Endothelial cell of umbilical vein (primary cell): ENCODE results near the gene KCNJ3. TPM values are rescaled to one million over a fixed set of nuclear protein-coding genes. Genes with fewer than 3 reads are reported as not detected.

Experiments used
- BruUV-seq: library from RNA; stranded (reverse); fragments of 400-500 nt; replicated peaks from 2 replicates; lab custom pipeline; 2021; lab: Mats Ljungman, UMichigan
- CTCF ChIA-PET: fragments of 300-600, 350-600 bp; sonication (Branson Sonifier 250); formaldehyde crosslinking; loops from one replicate; lab custom pipeline; 2021; ENCODE audit warnings: antibody characterized with exemption, inconsistent platforms; lab: Charles Lee
- POLR2A ChIA-PET: fragments of 300-600, 350-600 bp; sonication (Branson Sonifier 250); formaldehyde crosslinking; loops from one replicate; lab custom pipeline; 2021; ENCODE audit warnings: antibody characterized with exemption, inconsistent platforms; lab: Charles Lee
- DNase-seq: peaks from one replicate; pipeline ENCODE4 v3.0.0-alpha.2; 2011; ENCODE audit warnings: low read depth, low spot score
- FAIRE-seq: peaks from 2 replicates; lab custom pipeline; 2011; peaks lifted over from hg19 to GRCh38; lab: Jason Lieb, UNC
- H2AFZ ChIP-seq: 2 replicates; pipeline ENCODE4 v1.6.0; 2012; ENCODE audit warnings: low read depth, low read length, control low read depth, inconsistent platforms
- H3K27ac ChIP-seq: 2 replicates; pipeline ENCODE4 v1.5.1; 2011; ENCODE audit warnings: low read depth, mild to moderate bottlenecking, control low read depth, low read length, moderate library complexity; ENCODE audit not compliant: insufficient read depth
- H3K27me3 ChIP-seq, 2 experiments: 2 replicates each; pipeline versions ENCODE4 v1.6.0 to v1.6.1; 2011; ENCODE audit warnings: low read length in 2 of 2, mixed read lengths in 1 of 2; ENCODE audit not compliant: control insufficient read depth in 2 of 2, insufficient read depth in 2 of 2
- H3K36me3 ChIP-seq, 2 experiments: 2 replicates in 1 of 2; 3 replicates in 1 of 2; pipeline ENCODE4 v1.5.1; 2011; ENCODE audit warnings: low read length in 2 of 2, mild to moderate bottlenecking in 1 of 2, moderate library complexity in 1 of 2; ENCODE audit not compliant: control insufficient read depth in 2 of 2, insufficient read depth in 2 of 2; ENCODE audit errors: extremely low read depth in 1 of 2
- H3K4me1 ChIP-seq: 3 replicates; pipeline ENCODE4 v1.5.1; 2011; ENCODE audit warnings: mild to moderate bottlenecking, low read length; ENCODE audit not compliant: control insufficient read depth, insufficient read depth; ENCODE audit errors: extremely low read depth
- H3K4me2 ChIP-seq: 2 replicates; pipeline ENCODE4 v1.6.1; 2011; ENCODE audit warnings: low read length, control low read depth, mixed read lengths; ENCODE audit not compliant: insufficient read depth
- H3K4me3 ChIP-seq, 3 experiments: fragments of 200-600 bp in 1 of 3; sonication (generic), shearing (Covaris generic) in 1 of 3; replicated peaks in 1 of 3; 2 replicates each; pipeline ENCODE4 v1.5.1; 2011 to 2016; ENCODE audit warnings: control low read depth in 3 of 3, low read length in 3 of 3, mild to moderate bottlenecking in 2 of 3, inconsistent platforms in 1 of 3, low read depth in 1 of 3, moderate library complexity in 1 of 3; ENCODE audit not compliant: insufficient read depth in 1 of 3
- H3K79me2 ChIP-seq: 2 replicates; pipeline ENCODE4 v1.6.0; 2012; ENCODE audit warnings: low read length, inconsistent platforms; ENCODE audit not compliant: control insufficient read depth, insufficient read depth
- H3K9ac ChIP-seq: replicated peaks from 2 replicates; pipeline ENCODE3; 2011; ENCODE audit warnings: low read length, control low read depth; ENCODE audit not compliant: insufficient read depth; ENCODE audit errors: extremely low read depth
- H3K9me1 ChIP-seq: replicated peaks from 3 replicates; pipeline ENCODE4 v1.6.0; 2011; ENCODE audit warnings: mild to moderate bottlenecking, low read length; ENCODE audit not compliant: control insufficient read depth, insufficient read depth; ENCODE audit errors: extremely low read depth
- H3K9me3 ChIP-seq: replicated peaks from 2 replicates; pipeline ENCODE4 v1.5.1; 2012; ENCODE audit warnings: low read length, inconsistent platforms; ENCODE audit not compliant: control insufficient read depth, insufficient read depth
- H4K20me1 ChIP-seq: replicated peaks from 2 replicates; pipeline ENCODE3; 2011; ENCODE audit warnings: mild to moderate bottlenecking, low read length; ENCODE audit not compliant: control insufficient read depth, insufficient read depth; ENCODE audit errors: extremely low read depth
- EZH2 ChIP-seq: IDR thresholded peaks from 2 replicates; pipeline ENCODE4 v1.6.1; 2012; ENCODE audit warnings: borderline replicate concordance, low read depth, mild to moderate bottlenecking, moderate library complexity, low read length, inconsistent platforms; ENCODE audit not compliant: severe bottlenecking
- FOS ChIP-seq: IDR thresholded peaks from 2 replicates; pipeline ENCODE4 v1.6.1; 2011; ENCODE audit warnings: mild to moderate bottlenecking, low read length, moderate library complexity, borderline replicate concordance; ENCODE audit not compliant: insufficient read depth
- GATA2 ChIP-seq: IDR thresholded peaks from 2 replicates; pipeline ENCODE4 v1.7.0; 2011; ENCODE audit warnings: low read depth, mild to moderate bottlenecking, moderate library complexity, mixed read lengths, low read length; ENCODE audit not compliant: insufficient read length, insufficient read depth
- JUN ChIP-seq: IDR thresholded peaks from 2 replicates; pipeline ENCODE4 v1.6.1; 2011; ENCODE audit warnings: borderline replicate concordance, low read depth; ENCODE audit not compliant: insufficient read length, insufficient read depth
- MYC ChIP-seq: IDR thresholded peaks from one replicate; pipeline ENCODE4 v1.6.1; 2011; ENCODE audit warnings: mild to moderate bottlenecking, low read depth, low read length
- POLR2A ChIP-seq: IDR thresholded peaks from 2 replicates; pipeline ENCODE4 v1.6.1; 2012; ENCODE audit warnings: low read depth, mild to moderate bottlenecking, control low read depth, low read length
- POLR2AphosphoS5 ChIP-seq: IDR thresholded peaks from 2 replicates; pipeline ENCODE4 v1.6.1; 2012; ENCODE audit warnings: low read depth, mild to moderate bottlenecking, control low read depth, low read length, moderate library complexity; ENCODE audit not compliant: insufficient read depth
- dilution Hi-C: fragments of 300-500 bp; cut with MboI; formaldehyde crosslinking; loops from one replicate; pipeline ENCODE4 v1.15.0; 2019; ENCODE audit warnings: low sequenced_read_pairs; ENCODE audit not compliant: extremely low pct_ligation_motif_present
- intact Hi-C: fragments of 100-400 bp; cut with micrococcal nuclease; formaldehyde crosslinking; loops from one replicate; pipeline ENCODE4 v1.10.0; 2022
- polyA plus RNA-seq, 4 experiments: library from polyadenylated mRNA; depleted of rRNA in 3 of 4; stranded (reverse) in 3 of 4; unstranded in 1 of 4; fragments of >200 nt; gene quantifications; 2 replicates each; pipeline versions ENCODE4 v1.2.1 to v1.2.3, GENCODE V29; 2011 to 2012; ENCODE audit warnings: missing spikeins in 1 of 4
- total RNA-seq: library from RNA; stranded (reverse); gene quantifications from 2 replicates; pipeline ENCODE4 v1.2.3, GENCODE V29; 2021
- TF ChIP-seq, protein P1 (sequence below): IDR thresholded peaks from 2 replicates; pipeline ENCODE4 v1.6.1; 2011; ENCODE audit not compliant: insufficient read depth, insufficient read length
- TF ChIP-seq, protein P2 (sequence below), 2 donors: IDR thresholded peaks; 1 replicate in 1 of 2; 2 replicates in 1 of 2; pipeline ENCODE4 v1.5.1; 2011; ENCODE audit warnings: low read length in 2 of 2, mild to moderate bottlenecking in 2 of 2, moderate library complexity in 2 of 2, control low read depth in 1 of 2, inconsistent platforms in 1 of 2, low read depth in 1 of 2; ENCODE audit not compliant: insufficient read depth in 1 of 2; ENCODE audit errors: extremely low read depth in 1 of 2

KCNJ3 gene
- total and polyA plus RNA-seq, 2 donors (not counting 3 experiments of a cell fraction or from before 2014, with no cell fraction given): not detected

DNA sequence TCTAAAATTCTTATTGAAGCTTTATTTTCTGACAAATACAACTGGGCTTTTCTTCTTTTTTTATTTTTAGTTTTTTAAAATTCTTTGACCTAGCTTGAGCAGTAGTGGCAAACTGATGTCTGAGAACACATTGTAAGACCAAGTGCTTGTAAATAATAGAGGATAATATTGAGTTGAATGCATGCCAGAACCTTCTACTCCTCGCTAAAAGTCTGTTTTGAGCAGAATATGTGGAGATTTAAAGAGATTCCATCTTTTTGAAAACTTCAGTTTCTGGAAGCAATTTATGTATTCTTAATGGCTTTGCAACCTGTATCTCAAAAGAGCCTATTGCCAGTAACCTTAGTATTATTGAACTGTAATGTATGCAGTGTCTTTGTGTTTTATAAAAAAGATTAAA lies 148.3 kb downstream of the KCNJ3 start:
- Histone ChIP-seq H3K36me3 (no peaks in the 10 kb centered on the region), H3K27ac (no peak overlapping the region), H3K4me1 (no peaks in the 10 kb centered on the region), H4K20me1 (no peaks in the 10 kb centered on the region), H2AFZ (no peak overlapping the region), H3K4me3 (no peak overlapping the region), H3K9ac (no peak overlapping the region), H3K9me3 (no peaks in the 10 kb centered on the region), H3K79me2 (no peaks in the 10 kb centered on the region), H3K9me1 (no peaks in the 10 kb centered on the region), H3K4me2 (no peak overlapping the region), H3K27me3 (no peaks in the 10 kb centered on the region)
- intact Hi-C loops: no loop called here
- CTCF ChIA-PET: interaction anchor here (0.6 kb wide), 1 partner anchor 353 kb away, joined by 4 read pairs; no protein-coding TSS in a partner anchor
- TF ChIP-seq, protein P1, sequence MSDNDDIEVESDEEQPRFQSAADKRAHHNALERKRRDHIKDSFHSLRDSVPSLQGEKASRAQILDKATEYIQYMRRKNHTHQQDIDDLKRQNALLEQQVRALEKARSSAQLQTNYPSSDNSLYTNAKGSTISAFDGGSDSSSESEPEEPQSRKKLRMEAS: no peak
- no peak for TF ChIP-seq MYC
- no peak for TF ChIP-seq JUN
- no peak for TF ChIP-seq EZH2
- TF ChIP-seq POLR2A: no peak
- FAIRE-seq: no peak
- BruUV-seq: no TSS peak
- no peak for DNase-seq
- POLR2A ChIA-PET: no interaction called here
- dilution Hi-C loops: no loop called here

DNA sequence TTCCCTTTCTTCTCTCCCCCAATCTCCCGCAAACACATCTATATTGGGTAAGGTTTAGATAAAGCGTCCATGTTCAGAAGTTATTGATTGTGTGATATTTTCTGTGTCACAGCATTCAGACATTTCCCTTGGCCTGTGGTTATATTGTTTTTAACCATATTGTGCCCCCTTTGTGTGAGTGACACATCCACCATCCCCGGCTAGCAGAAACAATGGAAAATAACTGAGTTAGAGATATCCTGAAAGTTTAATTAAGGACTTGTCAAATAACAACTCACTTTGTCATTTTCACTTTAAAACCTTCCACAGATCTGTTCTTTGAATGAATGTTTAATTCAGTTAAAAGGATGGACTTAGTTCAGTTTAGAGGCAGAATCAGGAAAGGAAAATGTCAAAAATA lies 151.0 kb downstream of the KCNJ3 start:
- dilution Hi-C loops (no loop called here), intact Hi-C loops (no loop called here)
- DNase-seq: no peak
- TF ChIP-seq POLR2A: no peak
- TF ChIP-seq JUN: no peak
- TF ChIP-seq POLR2AphosphoS5: no peak
- TF ChIP-seq FOS: no peak
- TF ChIP-seq GATA2: no peak
- TF ChIP-seq MYC: no peak
- TF ChIP-seq EZH2: no peak
- TF ChIP-seq, protein P1: no peak
- TF ChIP-seq, protein P2, sequence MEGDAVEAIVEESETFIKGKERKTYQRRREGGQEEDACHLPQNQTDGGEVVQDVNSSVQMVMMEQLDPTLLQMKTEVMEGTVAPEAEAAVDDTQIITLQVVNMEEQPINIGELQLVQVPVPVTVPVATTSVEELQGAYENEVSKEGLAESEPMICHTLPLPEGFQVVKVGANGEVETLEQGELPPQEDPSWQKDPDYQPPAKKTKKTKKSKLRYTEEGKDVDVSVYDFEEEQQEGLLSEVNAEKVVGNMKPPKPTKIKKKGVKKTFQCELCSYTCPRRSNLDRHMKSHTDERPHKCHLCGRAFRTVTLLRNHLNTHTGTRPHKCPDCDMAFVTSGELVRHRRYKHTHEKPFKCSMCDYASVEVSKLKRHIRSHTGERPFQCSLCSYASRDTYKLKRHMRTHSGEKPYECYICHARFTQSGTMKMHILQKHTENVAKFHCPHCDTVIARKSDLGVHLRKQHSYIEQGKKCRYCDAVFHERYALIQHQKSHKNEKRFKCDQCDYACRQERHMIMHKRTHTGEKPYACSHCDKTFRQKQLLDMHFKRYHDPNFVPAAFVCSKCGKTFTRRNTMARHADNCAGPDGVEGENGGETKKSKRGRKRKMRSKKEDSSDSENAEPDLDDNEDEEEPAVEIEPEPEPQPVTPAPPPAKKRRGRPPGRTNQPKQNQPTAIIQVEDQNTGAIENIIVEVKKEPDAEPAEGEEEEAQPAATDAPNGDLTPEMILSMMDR (IDR thresholded peaks at IDR 0.05; ENCODE audit: extremely low read depth in 1 of 2, insufficient read depth in 1 of 2, low read depth in 1 of 2, low read length in 2 of 2): no peak
- CTCF ChIA-PET: no interaction called here
- no TSS peak for BruUV-seq
- FAIRE-seq: no peak
- POLR2A ChIA-PET: no interaction called here
- no peaks in the 10 kb centered on the region for H3K36me3 ChIP-seq
- H3K4me1 ChIP-seq: no peaks in the 10 kb centered on the region
- H3K9ac ChIP-seq: no peak overlapping the region
- no peak overlapping the region for H3K4me3 ChIP-seq
- no peak overlapping the region for H2AFZ ChIP-seq
- H3K27ac ChIP-seq: no peak overlapping the region
- no peaks in the 10 kb centered on the region for H3K27me3 ChIP-seq
- no peaks in the 10 kb centered on the region for H3K9me1 ChIP-seq
- H3K9me3 ChIP-seq: no peaks in the 10 kb centered on the region
- H3K79me2 ChIP-seq: no peaks in the 10 kb centered on the region
- no peak overlapping the region for H3K4me2 ChIP-seq
- H4K20me1 ChIP-seq: no peaks in the 10 kb centered on the region
